Measurements from ENCODE around the gene RHEX. TPM values are rescaled to one million over a fixed set of nuclear protein-coding genes. Genes with fewer than 3 reads are reported as not detected.
"Not testable (repeated sequence)": the region's sequence is repeated elsewhere in the genome, so short reads cannot be mapped to it uniquely, and the experiment has no call there.

Gene RHEX
- total RNA-seq, 1 donor from 2014 or later = 0.24 TPM

GRCh38 chr1:206055069-206055625 lies 2.2 kb downstream of the RHEX start:
- intact Hi-C loops (cut with DNase I); DNase-seq (ENCODE audit: low spot score): not testable (repeated sequence)

- intact Hi-C loops (cut with DNase I); DNase-seq (ENCODE audit: low spot score): not testable (repeated sequence)
These were observed 2.8 kb downstream of the RHEX start for GRCh38 chr1:206055639-206056323.

GRCh38 chr1:206058289-206058926 lies 5.4 kb downstream of the RHEX start:
- intact Hi-C loops (cut with DNase I); DNase-seq (ENCODE audit: low spot score): not testable (repeated sequence)

GRCh38 chr1:206058927-206059292 lies 5.9 kb downstream of the RHEX start:
- intact Hi-C loops (cut with DNase I) = no loop called here
- no peak for DNase-seq (ENCODE audit: low spot score)

- no peak for DNase-seq (ENCODE audit: low spot score)
- intact Hi-C loops (cut with DNase I) = no loop called here
These were observed 6.5 kb downstream of the RHEX start for GRCh38 chr1:206059355-206059915.

- intact Hi-C loops (cut with DNase I) = no loop called here
- DNase-seq (ENCODE audit: low spot score) = no peak
These were observed 7.9 kb downstream of the RHEX start for GRCh38 chr1:206060844-206061243.

GRCh38 chr1:206062464-206062863 lies 9.5 kb downstream of the RHEX start:
- intact Hi-C loops (cut with DNase I) = no loop called here

GRCh38 chr1:206064001-206064400 lies 11.0 kb downstream of the RHEX start:
- intact Hi-C loops (cut with DNase I); DNase-seq (ENCODE audit: low spot score): not testable (repeated sequence)

More at GRCh38 chr1:206062464-206062863, 9.5 kb downstream of the RHEX start:
- DNase-seq (ENCODE audit: low spot score) = no peak

GRCh38 chr1:206064501-206064900 lies 11.5 kb downstream of the RHEX start:
- DNase-seq (ENCODE audit: low spot score); intact Hi-C loops (cut with DNase I): not testable (repeated sequence)

GRCh38 chr1:206065547-206066145 lies 12.7 kb downstream of the RHEX start:
- intact Hi-C loops (cut with DNase I) = no loop called here
- DNase-seq (ENCODE audit: low spot score) = no peak

- intact Hi-C loops (cut with DNase I) = no loop called here
- DNase-seq (ENCODE audit: low spot score) = no peak
These were observed 13.7 kb downstream of the RHEX start for GRCh38 chr1:206066479-206067171.

- DNase-seq (ENCODE audit: low spot score) = no peak
- intact Hi-C loops (cut with DNase I) = no loop called here
These were observed 14.7 kb downstream of the RHEX start for GRCh38 chr1:206067486-206068227.

- intact Hi-C loops (cut with DNase I) = no loop called here
- DNase-seq (ENCODE audit: low spot score) = no peak
These were observed 15.3 kb downstream of the RHEX start for GRCh38 chr1:206068314-206068713.

GRCh38 chr1:206070627-206071304 lies 17.8 kb downstream of the RHEX start:
- intact Hi-C loops (cut with DNase I) = no loop called here

GRCh38 chr1:206074839-206075238 lies 21.9 kb downstream of the RHEX start:
- DNase-seq (ENCODE audit: low spot score) = no peak

More at GRCh38 chr1:206070627-206071304, 17.8 kb downstream of the RHEX start:
- DNase-seq (ENCODE audit: low spot score) = no peak

GRCh38 chr1:206075786-206076755 lies 23.1 kb downstream of the RHEX start:
- intact Hi-C loops (cut with DNase I) = no loop called here
- DNase-seq (ENCODE audit: low spot score) = no peak

More at GRCh38 chr1:206074839-206075238, 21.9 kb downstream of the RHEX start:
- intact Hi-C loops (cut with DNase I) = no loop called here

GRCh38 chr1:206079135-206079534 lies 26.2 kb downstream of the RHEX start:
- DNase-seq (ENCODE audit: low spot score) = no peak
- intact Hi-C loops (cut with DNase I) = no loop called here

Measured in cardiac septum (tissue), 1 donor.